Brain microvascular endothelial cell (primary cell): ENCODE data around the gene DDX52.

ENCODE experiments used
- DNase-seq: peaks from one replicate; pipeline ENCODE4 v3.0.0-alpha.2; 2020
- H3K27ac ChIP-seq: fragments of 250-450 bp; sonication (Bioruptor Pico); 2 replicates; pipeline ENCODE4 v1.5.1; 2020; ENCODE audit warnings: mild to moderate bottlenecking, moderate library complexity
- H3K27me3 ChIP-seq: fragments of 250-450 bp; sonication (Bioruptor Pico); replicated peaks from 2 replicates; pipeline ENCODE4 v1.5.1; 2020; ENCODE audit warnings: mild to moderate bottlenecking
- H3K36me3 ChIP-seq: fragments of 250-450 bp; sonication (Bioruptor Pico); replicated peaks from 2 replicates; pipeline ENCODE4 v1.5.1; 2020; ENCODE audit warnings: mild to moderate bottlenecking
- H3K4me3 ChIP-seq: 2 replicates; pipeline ENCODE4 v1.5.1; 2011; ENCODE audit warnings: low read depth, mild to moderate bottlenecking, control low read depth, low read length, moderate library complexity
- in situ Hi-C: cut with HindIII; loops from 2 replicates; pipeline ENCODE4 v1.10.0; 2017; ENCODE audit warnings: low sequenced_read_pairs, low pct_ligation_motif_present
- TF ChIP-seq, protein P1 (sequence below): IDR thresholded peaks from 2 replicates; pipeline ENCODE4 v1.5.1; 2011; ENCODE audit warnings: low read depth, mild to moderate bottlenecking, moderate library complexity, low read length, control low read depth, inconsistent platforms; ENCODE audit errors: missing control alignments

The DDX52 gene

GRCh38 chr17:37678036-37678435 lies 34.8 kb upstream of the DDX52 start:
- no peak for DNase-seq
- no peak overlapping the region for H3K27ac ChIP-seq
- TF ChIP-seq, protein P1, sequence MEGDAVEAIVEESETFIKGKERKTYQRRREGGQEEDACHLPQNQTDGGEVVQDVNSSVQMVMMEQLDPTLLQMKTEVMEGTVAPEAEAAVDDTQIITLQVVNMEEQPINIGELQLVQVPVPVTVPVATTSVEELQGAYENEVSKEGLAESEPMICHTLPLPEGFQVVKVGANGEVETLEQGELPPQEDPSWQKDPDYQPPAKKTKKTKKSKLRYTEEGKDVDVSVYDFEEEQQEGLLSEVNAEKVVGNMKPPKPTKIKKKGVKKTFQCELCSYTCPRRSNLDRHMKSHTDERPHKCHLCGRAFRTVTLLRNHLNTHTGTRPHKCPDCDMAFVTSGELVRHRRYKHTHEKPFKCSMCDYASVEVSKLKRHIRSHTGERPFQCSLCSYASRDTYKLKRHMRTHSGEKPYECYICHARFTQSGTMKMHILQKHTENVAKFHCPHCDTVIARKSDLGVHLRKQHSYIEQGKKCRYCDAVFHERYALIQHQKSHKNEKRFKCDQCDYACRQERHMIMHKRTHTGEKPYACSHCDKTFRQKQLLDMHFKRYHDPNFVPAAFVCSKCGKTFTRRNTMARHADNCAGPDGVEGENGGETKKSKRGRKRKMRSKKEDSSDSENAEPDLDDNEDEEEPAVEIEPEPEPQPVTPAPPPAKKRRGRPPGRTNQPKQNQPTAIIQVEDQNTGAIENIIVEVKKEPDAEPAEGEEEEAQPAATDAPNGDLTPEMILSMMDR = no peak
- H3K4me3 ChIP-seq = no peak overlapping the region
- no peaks in the 10 kb centered on the region for H3K27me3 ChIP-seq
- in situ Hi-C loops = no loop called here
- no peaks in the 10 kb centered on the region for H3K36me3 ChIP-seq

DNA sequence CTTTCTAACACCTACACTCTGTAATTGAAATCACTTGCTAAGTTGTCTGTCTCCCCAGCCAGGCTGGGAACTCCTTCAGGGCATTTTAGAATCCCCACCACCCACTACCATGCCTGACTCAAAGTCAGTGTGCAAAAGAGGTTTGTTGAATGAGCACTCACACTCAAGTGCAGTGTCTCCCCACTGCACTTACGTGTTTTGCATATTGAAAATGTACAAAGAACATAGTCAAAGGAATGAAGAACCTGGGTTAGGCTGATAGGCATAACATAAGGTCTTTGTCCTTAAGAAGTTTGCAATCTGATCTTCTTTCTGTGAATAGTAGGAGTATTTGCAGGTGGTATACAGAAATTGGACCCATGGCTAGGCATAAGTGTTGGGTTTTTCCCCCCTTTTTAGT lies 33.8 kb upstream of the DDX52 start:
- Histone ChIP-seq H3K27ac (no peak overlapping the region), H3K4me3 (no peak overlapping the region), H3K36me3 (no peaks in the 10 kb centered on the region), H3K27me3 (no peaks in the 10 kb centered on the region)
- in situ Hi-C loops = no loop called here
- no peak for DNase-seq
- TF ChIP-seq, protein P1 = no peak

- in situ Hi-C loops = no loop called here
- TF ChIP-seq, protein P1 = no peak
- DNase-seq = no peak
- H3K4me3 ChIP-seq = no peak overlapping the region
- H3K27me3 ChIP-seq = no peaks in the 10 kb centered on the region
- no peaks in the 10 kb centered on the region for H3K36me3 ChIP-seq
- no peak overlapping the region for H3K27ac ChIP-seq
Observed at GRCh38 chr17:37676115-37676925, 33.1 kb upstream of the DDX52 start.

- no peak overlapping the region for H3K4me3 ChIP-seq
- no peaks in the 10 kb centered on the region for H3K36me3 ChIP-seq
- TF ChIP-seq, protein P1 = no peak
- no peak overlapping the region for H3K27ac ChIP-seq
- in situ Hi-C loops = no loop called here
- H3K27me3 ChIP-seq = no peaks in the 10 kb centered on the region
- DNase-seq = no peak
Observed at GRCh38 chr17:37674511-37674910, 31.3 kb upstream of the DDX52 start.

DNA sequence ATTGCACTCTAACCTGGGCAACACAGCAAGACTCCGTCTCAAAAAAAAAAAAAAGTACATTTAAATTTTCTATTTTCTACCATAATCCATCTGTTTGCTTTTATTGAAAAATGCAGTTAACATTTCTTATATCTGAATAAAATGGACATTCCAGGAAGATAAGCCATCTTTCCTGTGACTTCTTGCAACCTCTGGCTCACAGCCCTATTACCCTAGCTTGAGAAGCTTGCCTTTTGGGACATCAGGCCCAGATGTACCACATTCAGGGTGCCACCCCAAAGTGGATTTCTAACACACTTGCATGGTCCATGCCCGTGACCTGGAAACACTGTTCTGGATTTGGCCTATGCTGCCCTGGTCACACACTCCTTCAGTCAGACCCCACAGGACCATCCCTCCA lies 30.1 kb upstream of the DDX52 start:
- Histone ChIP-seq H3K27me3 (no peaks in the 10 kb centered on the region), H3K4me3 (no peak overlapping the region), H3K27ac (no peak overlapping the region), H3K36me3 (no peaks in the 10 kb centered on the region)
- no peak for DNase-seq
- TF ChIP-seq, protein P1 = no peak
- in situ Hi-C loops = no loop called here

- H3K27ac ChIP-seq = peak overlapping the region; percentile 23
Observed at GRCh38 chr17:37672548-37673078, 29.4 kb upstream of the DDX52 start.

More at GRCh38 chr17:37672548-37673078, 29.4 kb upstream of the DDX52 start:
- DNase-seq = no peak
- Histone ChIP-seq H3K36me3 (no peaks in the 10 kb centered on the region), H3K27me3 (no peaks in the 10 kb centered on the region), H3K4me3 (no peak overlapping the region)
- TF ChIP-seq, protein P1 = no peak
- in situ Hi-C loops = no loop called here
